CD4-positive, alpha-beta T cell treated with Interferon alpha-2 for 1 hour (primary cell): Measurements from ENCODE around the gene MVD.
"Not testable (repeated sequence)": the region's sequence is repeated elsewhere in the genome, so short reads cannot be mapped to it uniquely, and the experiment has no call there.

Experiments used
- DNase-seq, 2 donors: peaks; one replicate each; pipeline ENCODE4 v3.0.0-alpha.2; 2020 to 2022

Gene MVD

GRCh38 chr16:88681084-88681680 lies 18.3 kb upstream of the MVD start:
- peak; percentile 49 to 68 for DNase-seq

GRCh38 chr16:88680554-88681083 lies 17.7 kb upstream of the MVD start:
- DNase-seq, result no peak

- DNase-seq, result no peak
Observed at GRCh38 chr16:88678224-88678979, 15.5 kb upstream of the MVD start.

GRCh38 chr16:88677721-88678120 lies 14.8 kb upstream of the MVD start:
- no peak for DNase-seq

- DNase-seq, result no peak
Observed at GRCh38 chr16:88676502-88677242, 13.8 kb upstream of the MVD start.

- no peak for DNase-seq
Observed at GRCh38 chr16:88673716-88674379, 11.0 kb upstream of the MVD start.

GRCh38 chr16:88672776-88673175 lies 9.9 kb upstream of the MVD start:
- DNase-seq, result no peak

- no peak for DNase-seq
Observed at GRCh38 chr16:88671806-88672205, 8.9 kb upstream of the MVD start.

- no peak for DNase-seq
Observed at GRCh38 chr16:88669980-88670379, 7.1 kb upstream of the MVD start.

GRCh38 chr16:88669493-88669892 lies 6.6 kb upstream of the MVD start:
- DNase-seq, result not testable (repeated sequence)

- DNase-seq, result no peak
Observed at GRCh38 chr16:88667461-88667860, 4.6 kb upstream of the MVD start.

GRCh38 chr16:88665570-88665969 lies 2.7 kb upstream of the MVD start:
- no peak for DNase-seq

- no peak for DNase-seq
Observed at GRCh38 chr16:88665148-88665547, 2.3 kb upstream of the MVD start.

GRCh38 chr16:88662222-88662842 lies 559 bp downstream of the MVD start:
- peak in 1 of 2 donors; percentile 25 for DNase-seq

GRCh38 chr16:88661468-88661867 lies 1.4 kb downstream of the MVD start:
- DNase-seq, result no peak

GRCh38 chr16:88659160-88659559 lies 3.7 kb downstream of the MVD start:
- no peak for DNase-seq

- DNase-seq, result no peak
Observed at GRCh38 chr16:88658714-88659113, 4.2 kb downstream of the MVD start.

- no peak for DNase-seq
Observed at GRCh38 chr16:88657371-88657770, 5.5 kb downstream of the MVD start.

GRCh38 chr16:88656291-88656980 lies 6.5 kb downstream of the MVD start:
- no peak for DNase-seq

- DNase-seq, result no peak
Observed at GRCh38 chr16:88655733-88656281, 7.1 kb downstream of the MVD start.

- DNase-seq, result no peak
Observed at GRCh38 chr16:88655053-88655732, 7.7 kb downstream of the MVD start.
